ACC112 (cell line): ENCODE measurements around the gene PDF.
A peak's percentile ranks its signal among the peaks of the same experiment; 100 is the strongest.
"Not testable (repeated sequence)": the region's sequence is repeated elsewhere in the genome, so short reads cannot be mapped to it uniquely, and the experiment has no call there.

Experiments
- H2AFZ ChIP-seq: fragments of 200-600 bp; sonication (generic); one replicate; pipeline ENCODE4 v1.6.0; 2017; ENCODE audit warnings: antibody characterized with exemption, low read length; ENCODE audit not compliant: unreplicated experiment
- H3K27ac ChIP-seq: fragments of 200-600 bp; sonication (generic); 2 replicates; pipeline ENCODE4 v1.5.1; 2014; ENCODE audit warnings: low read depth, mild to moderate bottlenecking, antibody characterized with exemption, low read length, moderate library complexity
- H3K27me3 ChIP-seq: fragments of 200-600 bp; sonication (generic); 2 replicates; pipeline ENCODE4 v1.6.1; 2014; ENCODE audit warnings: mild to moderate bottlenecking, antibody characterized with exemption, low read length, moderate library complexity, mixed read lengths; ENCODE audit not compliant: insufficient read depth
- H3K36me3 ChIP-seq: fragments of 200-600 bp; sonication (generic); 2 replicates; pipeline ENCODE4 v1.6.1; 2016; ENCODE audit warnings: mild to moderate bottlenecking, antibody characterized with exemption, low read length, moderate library complexity, mixed read lengths; ENCODE audit not compliant: insufficient read depth
- H3K4me1 ChIP-seq: fragments of 200-600 bp; sonication (generic); one replicate; pipeline ENCODE4 v1.6.1; 2016; ENCODE audit warnings: low read length, mixed read lengths; ENCODE audit not compliant: insufficient read depth, unreplicated experiment, control insufficient read depth
- H3K4me3 ChIP-seq: fragments of 200-600 bp; sonication (generic); 2 replicates; pipeline ENCODE4 v1.5.1; 2014; ENCODE audit warnings: mild to moderate bottlenecking, low read depth, low read length
- H3K79me2 ChIP-seq: fragments of 200-600 bp; sonication (generic); one replicate; pipeline ENCODE4 v1.6.0; 2016; ENCODE audit warnings: low read length; ENCODE audit not compliant: control insufficient read depth, unreplicated experiment, insufficient read depth

Gene PDF

GRCh38 chr16:69301861-69302260 is 28.5 kb downstream of the PDF start:
- Histone ChIP-seq H3K4me3 (no peak overlapping the region), H2AFZ (no peak overlapping the region), H3K27ac (no peak overlapping the region), H3K36me3 (no peaks in the 10 kb centered on the region), H3K79me2 (no peaks in the 10 kb centered on the region), H3K27me3 (no peaks in the 10 kb centered on the region), H3K4me1 (no peaks in the 10 kb centered on the region)

DNA sequence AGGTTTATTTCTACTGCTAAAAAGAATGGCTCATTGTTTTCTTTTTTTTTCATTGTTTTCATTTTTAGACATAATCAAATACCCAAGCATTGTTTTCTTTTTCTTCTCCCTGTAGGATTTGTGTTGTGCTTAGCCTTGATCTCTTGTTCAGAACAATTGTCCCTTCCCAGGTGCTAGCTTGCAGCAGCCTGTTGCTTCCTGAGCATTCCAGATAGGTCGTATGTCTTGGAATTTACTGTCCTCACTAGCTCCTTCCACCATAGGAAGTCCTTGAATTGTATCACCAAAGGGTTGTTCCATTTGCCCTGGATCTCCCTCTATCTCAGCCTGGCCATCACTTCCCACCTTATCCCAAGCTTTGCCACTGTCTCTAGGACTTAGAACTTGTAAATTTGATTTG is 29.2 kb downstream of the PDF start:
- Histone ChIP-seq H3K79me2 (no peaks in the 10 kb centered on the region), H3K4me3 (no peak overlapping the region), H3K27ac (no peak overlapping the region), H3K4me1 (no peaks in the 10 kb centered on the region), H2AFZ (no peak overlapping the region), H3K27me3 (no peaks in the 10 kb centered on the region), H3K36me3 (no peaks in the 10 kb centered on the region)

- Histone ChIP-seq H3K4me1 (no peaks in the 10 kb centered on the region), H3K36me3 (no peaks in the 10 kb centered on the region), H3K79me2 (no peaks in the 10 kb centered on the region), H3K4me3 (no peak overlapping the region), H3K27me3 (no peaks in the 10 kb centered on the region), H3K27ac (no peak overlapping the region), H2AFZ (no peak overlapping the region)
Observed at GRCh38 chr16:69298261-69298660, 32.1 kb downstream of the PDF start.

- not testable (repeated sequence) for H3K79me2 ChIP-seq, H3K27ac ChIP-seq, H2AFZ ChIP-seq, H3K4me3 ChIP-seq, H3K4me1 ChIP-seq, H3K27me3 ChIP-seq, H3K36me3 ChIP-seq
Observed at GRCh38 chr16:69296771-69297170, 33.6 kb downstream of the PDF start.

- Histone ChIP-seq H3K4me1 (no peaks in the 10 kb centered on the region), H3K79me2 (no peaks in the 10 kb centered on the region), H3K27me3 (no peaks in the 10 kb centered on the region), H3K36me3 (no peaks in the 10 kb centered on the region), H3K27ac (no peak overlapping the region), H2AFZ (no peak overlapping the region), H3K4me3 (no peak overlapping the region)
Observed at GRCh38 chr16:69294051-69294450, 36.3 kb downstream of the PDF start.

DNA sequence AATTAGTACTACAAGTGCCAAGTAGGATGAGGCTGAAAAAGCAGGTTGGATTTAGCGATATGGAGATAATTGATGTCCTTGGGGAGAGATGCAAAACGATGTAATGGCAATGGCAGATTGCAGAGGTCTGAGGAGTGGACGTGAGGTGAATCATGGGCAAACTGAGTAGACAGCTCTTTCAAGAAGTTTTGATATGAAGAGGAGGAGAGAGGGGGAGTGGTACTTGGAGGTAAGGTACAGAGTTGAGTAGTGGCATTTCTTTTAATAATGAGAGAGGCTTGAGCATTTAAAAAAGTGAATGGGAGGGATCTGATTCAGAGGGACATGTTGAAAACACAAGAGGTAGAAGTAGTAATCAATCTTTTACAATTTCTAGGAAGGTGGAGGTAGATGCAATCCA is 37.0 kb downstream of the PDF start:
- H2AFZ ChIP-seq: no peak overlapping the region
- no peaks in the 10 kb centered on the region for H3K27me3 ChIP-seq
- no peaks in the 10 kb centered on the region for H3K79me2 ChIP-seq
- H3K36me3 ChIP-seq: no peaks in the 10 kb centered on the region
- H3K4me3 ChIP-seq: no peak overlapping the region
- no peaks in the 10 kb centered on the region for H3K4me1 ChIP-seq
- H3K27ac ChIP-seq: no peak overlapping the region

- not testable (repeated sequence) for H3K36me3 ChIP-seq, H3K4me3 ChIP-seq, H3K4me1 ChIP-seq, H3K79me2 ChIP-seq, H2AFZ ChIP-seq, H3K27me3 ChIP-seq, H3K27ac ChIP-seq
Observed at GRCh38 chr16:69291657-69292056, 38.7 kb downstream of the PDF start.

DNA sequence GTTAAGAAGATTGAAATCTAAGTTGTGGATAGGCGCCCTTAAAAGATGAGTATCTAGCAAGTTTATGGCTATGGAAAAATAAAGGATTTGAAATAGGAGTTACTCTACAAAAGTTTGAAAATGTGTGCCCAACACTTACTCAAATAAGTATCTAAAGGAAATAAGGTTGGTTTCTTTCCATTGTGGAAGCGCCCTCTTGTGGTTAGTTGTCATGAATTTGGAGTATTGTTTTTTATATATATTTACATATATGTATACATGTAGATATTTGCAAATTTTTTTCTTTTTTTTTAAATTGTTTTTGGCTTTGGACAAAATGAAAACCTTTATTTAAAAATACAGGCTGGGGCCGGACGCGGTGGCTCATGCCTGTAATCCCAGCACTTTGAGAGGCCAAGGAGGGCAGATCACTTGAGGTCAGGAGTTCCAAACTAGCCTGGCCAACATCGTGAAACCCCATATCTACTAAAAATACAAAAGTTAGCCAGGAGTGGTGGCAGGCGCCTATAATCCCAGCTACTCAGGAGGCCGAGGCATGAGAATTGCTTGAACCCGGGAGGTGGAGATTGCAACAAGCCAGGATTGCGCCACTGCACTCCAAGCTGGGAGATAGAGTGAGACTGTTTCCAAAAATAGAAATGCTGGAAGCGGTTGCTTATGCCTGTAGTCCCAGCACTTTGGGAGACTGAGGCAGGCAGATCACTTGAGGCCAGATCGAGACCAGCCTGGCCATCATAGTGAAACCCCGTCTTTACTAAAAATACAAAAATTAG is 43.3 kb downstream of the PDF start:
- Histone ChIP-seq H3K36me3 (peaks cover 5% of the 10 kb centered on the region; the same call in 1 of the 2 replicates), H3K4me3 (no peak overlapping the region), H3K27ac (peak overlapping the region; percentile 81), H3K27me3 (no peaks in the 10 kb centered on the region), H2AFZ (peak overlapping the region; percentile 84), H3K79me2 (peaks cover 3% of the 10 kb centered on the region), H3K4me1 (peaks cover 22% of the 10 kb centered on the region)

- H2AFZ ChIP-seq: no peak overlapping the region
- H3K27ac ChIP-seq: no peak overlapping the region
- H3K27me3 ChIP-seq: no peaks in the 10 kb centered on the region
- peaks cover 3% of the 10 kb centered on the region for H3K79me2 ChIP-seq
- peaks cover 5% of the 10 kb centered on the region; the same call in 1 of the 2 replicates for H3K36me3 ChIP-seq
- no peak overlapping the region for H3K4me3 ChIP-seq
- peaks cover 22% of the 10 kb centered on the region for H3K4me1 ChIP-seq
Observed at GRCh38 chr16:69285240-69285639, 45.1 kb downstream of the PDF start.

DNA sequence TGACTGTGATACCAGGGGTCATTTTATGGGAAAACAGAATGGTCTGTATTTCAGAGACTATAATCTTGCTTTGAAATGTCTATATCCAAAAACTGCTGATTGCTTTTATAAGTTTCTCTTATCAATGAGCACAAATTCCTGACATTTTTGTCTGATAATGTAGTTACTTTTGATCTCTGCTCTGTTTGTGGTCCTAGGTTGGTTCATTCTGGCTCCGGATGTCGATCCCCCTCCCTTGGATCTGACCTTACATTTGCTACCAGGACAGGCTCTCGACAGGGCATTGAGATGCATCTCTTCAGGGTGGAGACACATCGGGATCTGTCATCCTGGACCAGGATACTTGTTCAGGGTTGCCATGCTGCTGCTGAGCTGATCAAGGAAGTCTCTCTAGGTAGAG is 46.5 kb downstream of the PDF start:
- Histone ChIP-seq H3K27me3 (no peaks in the 10 kb centered on the region), H3K27ac (no peak overlapping the region), H3K4me1 (peaks cover 22% of the 10 kb centered on the region), H3K36me3 (peaks cover 5% of the 10 kb centered on the region; the same call in 1 of the 2 replicates), H3K4me3 (no peak overlapping the region), H2AFZ (no peak overlapping the region), H3K79me2 (peaks cover 3% of the 10 kb centered on the region)

- 0 out of 2 replicates have a peak, but pooled peaks cover 3% of the 10 kb centered on the region for H3K36me3 ChIP-seq
- H3K79me2 ChIP-seq: peaks cover 2% of the 10 kb centered on the region
- H3K4me3 ChIP-seq: no peak overlapping the region
- no peak overlapping the region for H2AFZ ChIP-seq
- H3K4me1 ChIP-seq: peaks cover 41% of the 10 kb centered on the region
- no peaks in the 10 kb centered on the region for H3K27me3 ChIP-seq
- H3K27ac ChIP-seq: peak overlapping the region; percentile 94
Observed at GRCh38 chr16:69277413-69277812, 53.0 kb downstream of the PDF start.
